Type B pancreatic cell (in vitro differentiated cells): ENCODE results near the gene HERC4. TPM values are rescaled to one million over a fixed set of nuclear protein-coding genes. Genes with fewer than 3 reads are reported as not detected.

Experiments
- DNase-seq: peaks from one replicate; pipeline ENCODE4 v3.0.0; 2021; ENCODE audit warnings: mixed read lengths; ENCODE audit not compliant: unreplicated experiment; ENCODE audit errors: extremely low spot score
- H3K27ac Mint-ChIP-seq: 2 replicates; pipeline ENCODE4 v1.8.0; 2021; ENCODE audit warnings: mild to moderate bottlenecking, mixed read lengths
- H3K27me3 Mint-ChIP-seq: 2 replicates; pipeline ENCODE4 v1.8.0; 2021; ENCODE audit warnings: mixed read lengths
- H3K36me3 Mint-ChIP-seq: 2 replicates; pipeline ENCODE4 v1.8.0; 2021; ENCODE audit warnings: mixed read lengths
- H3K4me1 Mint-ChIP-seq: one replicate; pipeline ENCODE4 v1.8.0; 2021; ENCODE audit warnings: mixed read lengths; ENCODE audit not compliant: unreplicated experiment
- H3K4me3 Mint-ChIP-seq: 2 replicates; pipeline ENCODE4 v1.8.0; 2021; ENCODE audit warnings: mild to moderate bottlenecking, mixed read lengths
- H3K9me3 Mint-ChIP-seq: 2 replicates; pipeline ENCODE4 v1.8.0; 2021; ENCODE audit warnings: mixed read lengths
- CTCF ChIP-seq: fragments of 200-600 bp; sonication (generic); conservative IDR thresholded peaks from 2 replicates; pipeline ENCODE4 v1.5.0; 2021; ENCODE audit warnings: antibody characterized with exemption, mild to moderate bottlenecking
- total RNA-seq: library from RNA; stranded (reverse); gene quantifications from 2 replicates; pipeline ENCODE4 v1.2.1, GENCODE V29; 2021; ENCODE audit warnings: low replicate concordance

HERC4 gene
- total RNA-seq, 1 donor from 2014 or later = 50.5 TPM

GRCh38 chr10:68053553-68053952 lies 21.5 kb downstream of the HERC4 start:
- TF ChIP-seq CTCF = no peak
- H3K36me3 Mint-ChIP-seq = peaks cover 6% of the 10 kb centered on the region
- H3K4me1 Mint-ChIP-seq = no peaks in the 10 kb centered on the region
- no peak overlapping the region for H3K27ac Mint-ChIP-seq
- no peak for DNase-seq
- H3K9me3 Mint-ChIP-seq = no peaks in the 10 kb centered on the region
- no peaks in the 10 kb centered on the region for H3K27me3 Mint-ChIP-seq
- no peak overlapping the region for H3K4me3 Mint-ChIP-seq

DNA sequence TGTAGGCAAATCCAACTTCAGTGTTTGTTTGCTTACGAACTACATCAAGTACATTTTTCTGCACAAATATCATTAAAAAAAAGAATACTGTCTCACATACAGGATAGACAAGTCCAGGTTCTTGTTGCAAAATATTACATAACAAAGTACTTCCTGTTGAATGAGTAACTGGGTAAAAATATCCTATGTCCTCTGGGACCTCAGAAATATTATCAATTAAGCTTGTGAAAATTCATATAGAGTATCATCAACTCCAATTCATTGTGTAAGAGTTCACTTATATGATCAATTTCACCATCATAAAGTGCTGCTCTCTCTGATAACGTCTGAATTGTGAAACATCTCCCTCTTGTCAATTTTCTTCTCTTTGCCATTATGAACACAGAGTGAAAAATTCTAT lies 22.6 kb downstream of the HERC4 start:
- H3K4me3 Mint-ChIP-seq = no peak overlapping the region
- TF ChIP-seq CTCF = no peak
- H3K27me3 Mint-ChIP-seq = no peaks in the 10 kb centered on the region
- DNase-seq = no peak
- H3K4me1 Mint-ChIP-seq = peaks cover 2% of the 10 kb centered on the region
- H3K9me3 Mint-ChIP-seq = no peaks in the 10 kb centered on the region
- H3K27ac Mint-ChIP-seq = no peak overlapping the region
- H3K36me3 Mint-ChIP-seq = peaks cover 13% of the 10 kb centered on the region

- no peaks in the 10 kb centered on the region for H3K9me3 Mint-ChIP-seq
- H3K4me1 Mint-ChIP-seq = peaks cover 6% of the 10 kb centered on the region
- peaks cover 11% of the 10 kb centered on the region for H3K36me3 Mint-ChIP-seq
- TF ChIP-seq CTCF = no peak
- no peaks in the 10 kb centered on the region for H3K27me3 Mint-ChIP-seq
- no peak for DNase-seq
- no peak overlapping the region for H3K27ac Mint-ChIP-seq
- H3K4me3 Mint-ChIP-seq = no peak overlapping the region
Measured at GRCh38 chr10:68049289-68050078, 25.6 kb downstream of the HERC4 start.

DNA sequence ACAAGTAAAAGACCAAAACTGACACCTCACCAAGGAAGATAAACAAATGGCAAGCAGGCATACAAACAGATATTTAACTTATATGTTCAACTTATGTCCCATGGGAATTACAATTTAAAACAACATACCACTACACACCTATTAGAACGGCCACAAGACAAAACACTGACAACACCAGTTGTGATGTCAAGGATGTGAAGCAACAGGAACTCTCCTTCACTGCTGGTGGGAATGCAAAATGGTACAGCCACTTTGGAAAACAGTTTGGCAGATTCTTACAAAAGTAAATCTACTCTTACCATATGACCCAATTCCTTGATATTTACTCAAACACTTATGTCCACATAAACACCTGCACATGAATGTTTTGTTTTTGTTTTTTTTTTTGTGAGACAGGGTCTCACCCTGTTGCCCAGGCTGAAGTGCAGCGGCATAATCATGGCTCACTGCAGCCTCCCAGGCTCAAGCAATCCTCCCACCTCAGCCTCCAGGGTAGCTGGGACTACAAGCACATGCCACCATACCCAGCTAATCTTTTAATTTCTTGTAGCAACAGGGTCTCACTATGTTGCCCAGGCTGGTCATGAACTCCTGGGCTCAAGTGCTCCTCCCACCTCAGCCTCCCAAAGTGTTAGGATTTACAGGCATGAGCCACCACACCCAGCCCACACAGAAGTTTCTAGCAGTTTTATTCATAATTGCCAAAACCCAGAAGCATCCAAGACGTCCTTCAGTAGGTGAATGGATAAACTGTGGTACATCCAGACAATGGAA lies 27.3 kb downstream of the HERC4 start:
- H3K9me3 Mint-ChIP-seq = no peaks in the 10 kb centered on the region
- TF ChIP-seq CTCF = no peak
- no peak overlapping the region for H3K27ac Mint-ChIP-seq
- no peaks in the 10 kb centered on the region for H3K27me3 Mint-ChIP-seq
- DNase-seq = no peak
- H3K4me3 Mint-ChIP-seq = no peak overlapping the region
- H3K36me3 Mint-ChIP-seq = peaks cover 11% of the 10 kb centered on the region
- peaks cover 6% of the 10 kb centered on the region for H3K4me1 Mint-ChIP-seq

- Mint-ChIP-seq H3K4me3 (no peak overlapping the region), H3K4me1 (peaks cover 6% of the 10 kb centered on the region), H3K27me3 (no peaks in the 10 kb centered on the region), H3K27ac (no peak overlapping the region), H3K36me3 (peaks cover 11% of the 10 kb centered on the region), H3K9me3 (no peaks in the 10 kb centered on the region)
- DNase-seq = no peak
- no peak for TF ChIP-seq CTCF
Measured at GRCh38 chr10:68047122-68047521, 28.0 kb downstream of the HERC4 start.
